GM18858 (cell line): Measurements from ENCODE around the gene SPRR2E.
"Not testable (repeated sequence)": the region's sequence is repeated elsewhere in the genome, so short reads cannot be mapped to it uniquely, and the experiment has no call there.

Source experiments
- ATAC-seq: cut with Tn5 transposase; IDR thresholded peaks from one replicate; pipeline ENCODE4 v1.9.1; 2021; ENCODE audit not compliant: unreplicated experiment

The SPRR2E gene

DNA sequence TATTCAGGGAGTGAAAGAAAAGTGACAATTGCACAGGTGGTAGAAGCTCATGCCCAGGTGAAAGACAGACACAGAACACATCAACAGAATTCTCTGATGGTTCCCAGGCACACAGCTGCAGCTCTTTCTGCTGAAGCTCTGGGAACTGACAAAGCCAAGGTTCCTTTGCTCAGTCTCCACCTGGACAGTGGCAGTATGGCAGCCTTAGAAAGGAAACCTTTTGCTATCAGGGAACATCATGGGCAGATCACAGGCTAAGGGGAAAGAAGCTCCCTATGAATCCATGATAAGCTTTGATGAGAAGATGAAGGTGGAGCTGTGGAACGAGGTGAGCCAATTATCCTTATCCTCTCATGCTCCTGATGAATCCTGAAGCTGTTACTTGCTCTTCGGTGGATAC is 24.1 kb downstream of the SPRR2E start:
- no peak for ATAC-seq

DNA sequence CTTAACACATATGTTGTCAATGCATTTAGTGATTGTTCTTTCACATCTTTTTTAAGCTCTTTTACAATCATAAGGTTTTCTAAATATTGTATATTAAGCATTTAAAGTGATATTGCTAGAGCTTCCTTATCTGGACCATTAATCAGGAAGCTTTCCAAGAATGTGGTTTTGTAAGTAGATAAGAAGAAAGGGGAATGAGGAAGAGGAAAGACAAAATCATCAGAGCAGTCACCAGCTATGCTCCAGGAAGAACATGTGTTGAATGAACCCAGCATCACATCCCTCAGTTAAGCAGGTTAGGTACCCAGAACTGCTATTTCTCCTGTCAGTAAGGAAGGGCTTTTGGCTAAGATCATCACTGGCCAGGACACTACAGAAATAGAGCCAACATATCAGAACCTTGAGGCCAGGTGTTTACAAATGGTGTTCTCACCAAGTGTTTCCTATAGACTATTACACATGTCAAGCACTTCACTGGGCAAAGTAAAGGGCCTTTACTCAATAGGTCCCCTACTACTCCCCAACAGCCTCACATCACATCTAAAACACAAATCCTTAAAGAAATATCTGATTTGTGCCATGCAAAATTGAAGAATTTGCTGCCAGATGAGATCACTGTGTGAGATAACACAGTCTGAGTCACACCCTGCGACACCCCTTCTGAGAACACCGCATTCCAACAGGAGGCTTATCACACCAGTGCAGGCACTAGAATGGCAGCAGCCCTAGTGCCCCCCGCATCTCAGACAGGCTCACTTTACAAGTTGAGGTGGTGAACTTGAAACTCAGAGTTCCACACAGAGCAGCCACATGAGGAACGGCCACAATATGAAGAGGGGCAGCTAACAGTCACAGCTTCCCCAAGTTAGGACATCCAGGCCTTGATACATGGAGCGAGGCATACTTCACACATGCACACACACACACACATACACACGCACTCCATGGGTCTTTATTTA is 35.2 kb downstream of the SPRR2E start:
- no peak for ATAC-seq

GRCh38 chr1:153058154-153058553 is 36.2 kb downstream of the SPRR2E start:
- no peak for ATAC-seq

DNA sequence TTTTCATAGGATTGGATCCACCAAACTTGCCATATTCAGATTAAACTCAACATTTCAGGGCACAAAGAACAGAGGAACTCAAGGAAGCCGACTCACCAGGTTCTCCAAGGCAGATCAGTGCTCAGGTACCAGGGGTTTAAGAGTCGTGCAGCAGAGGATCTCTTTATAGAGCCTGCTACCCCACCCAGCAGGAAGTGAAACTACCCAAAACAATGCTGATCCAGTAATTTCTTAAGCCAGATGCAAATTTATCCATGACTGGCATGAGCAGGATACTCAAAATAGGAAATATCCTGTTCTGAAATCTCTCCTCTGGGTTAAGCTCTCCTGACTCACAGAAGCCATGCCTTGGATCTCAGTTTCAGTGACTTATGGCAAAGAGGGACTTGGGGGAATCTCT is 37.0 kb downstream of the SPRR2E start, which contains the start of gene SPRR2A:
Gene SPRR2A (minus strand): TSS at position 138 of the 400 bp plus-strand sequence. CDS start 777 bp downstream, outside the sequence.
- no peak for ATAC-seq

GRCh38 chr1:153056111-153056510 is 38.2 kb downstream of the SPRR2E start:
- not testable (repeated sequence) for ATAC-seq

DNA sequence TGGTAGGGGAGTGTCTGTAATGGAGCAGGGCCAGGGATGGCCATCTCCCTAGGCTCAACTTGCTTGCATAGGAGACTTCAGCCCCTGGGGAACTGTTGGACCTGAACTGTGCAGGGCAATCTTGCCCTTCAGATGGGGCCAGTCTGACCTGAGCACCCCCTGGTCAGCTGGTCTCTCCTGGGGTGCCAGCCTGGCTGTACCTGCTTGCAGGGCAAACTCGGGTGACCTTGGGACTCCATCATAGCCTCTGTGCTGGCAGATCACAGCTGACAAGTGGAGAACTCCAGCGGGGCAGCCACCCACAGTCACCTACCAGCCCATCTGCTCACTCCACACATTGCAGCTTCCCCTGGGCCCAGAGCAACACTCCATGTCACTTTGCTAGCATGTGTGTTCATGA is 45.1 kb downstream of the SPRR2E start:
- no peak for ATAC-seq
